SU-DHL-6 (cell line): ENCODE measurements around the gene ZNF516.
"Not testable (repeated sequence)": the region's sequence is repeated elsewhere in the genome, so short reads cannot be mapped to it uniquely, and the experiment has no call there.

Source experiments
- H2AFZ ChIP-seq: fragments of 200-600 bp; sonication (generic); 2 replicates; pipeline ENCODE4 v1.6.1; 2014; ENCODE audit warnings: low read depth, mild to moderate bottlenecking, moderate library complexity, mixed read lengths, antibody characterized with exemption, low read length; ENCODE audit not compliant: severe bottlenecking
- H3F3A ChIP-seq: fragments of 200-600 bp; shearing (Covaris generic); 2 replicates; pipeline ENCODE4 v1.6.0; 2016; ENCODE audit warnings: antibody characterized with exemption, mild to moderate bottlenecking; ENCODE audit not compliant: insufficient read depth
- H3K27ac ChIP-seq: fragments of 200-600 bp; sonication (generic); 2 replicates; pipeline ENCODE4 v1.5.1; 2016; ENCODE audit warnings: low read depth, mild to moderate bottlenecking, low read length, moderate library complexity, mixed read lengths
- H3K27me3 ChIP-seq: fragments of 200-600 bp; sonication (generic), shearing (Covaris generic); 2 replicates; pipeline ENCODE4 v1.6.0; 2014; ENCODE audit warnings: mild to moderate bottlenecking, low read length
- H3K36me3 ChIP-seq: fragments of 200-600 bp; sonication (generic); 2 replicates; pipeline ENCODE4 v1.6.1; 2014; ENCODE audit warnings: mild to moderate bottlenecking, low read length, mixed read lengths
- H3K4me2 ChIP-seq: fragments of 300-600, 200-600 bp; shearing (Covaris generic), sonication (generic); 2 replicates; pipeline ENCODE4 v1.6.0; 2014; ENCODE audit warnings: low read length, low read depth, mild to moderate bottlenecking; ENCODE audit not compliant: poor library complexity, severe bottlenecking
- H3K4me3 ChIP-seq: fragments of 200-600 bp; sonication (generic); 2 replicates; pipeline ENCODE4 v1.5.1; 2014; ENCODE audit warnings: antibody characterized with exemption, low read length, mild to moderate bottlenecking, mixed read lengths; ENCODE audit not compliant: insufficient read depth, poor library complexity, severe bottlenecking
- H3K79me2 ChIP-seq: fragments of 200-600 bp; sonication (generic); 2 replicates; pipeline ENCODE4 v1.6.1; 2014; ENCODE audit warnings: mild to moderate bottlenecking, low read length, moderate library complexity; ENCODE audit not compliant: insufficient read depth
- H3K9ac ChIP-seq: fragments of 200-600 bp; sonication (generic); 2 replicates; pipeline ENCODE4 v1.7.0; 2014; ENCODE audit warnings: mild to moderate bottlenecking, low read length
- H3K9me2 ChIP-seq: fragments of 200-600 bp; sonication (generic); replicated peaks from 2 replicates; pipeline ENCODE4 v1.6.1; 2014; ENCODE audit warnings: low read length; ENCODE audit not compliant: insufficient read depth
- H3K9me3 ChIP-seq: fragments of 200-600 bp; sonication (generic); 2 replicates; pipeline ENCODE4 v1.6.1; 2014; ENCODE audit warnings: low read length, mixed read lengths; ENCODE audit not compliant: insufficient read depth
- H4K20me1 ChIP-seq: fragments of 200-600 bp; sonication (generic); 2 replicates; pipeline ENCODE4 v1.6.1; 2014; ENCODE audit warnings: low read depth, mild to moderate bottlenecking, antibody characterized with exemption, low read length, moderate library complexity, mixed read lengths
- CTCF ChIP-seq: fragments of 200-600 bp; sonication (generic); IDR thresholded peaks from one replicate; pipeline ENCODE4 v1.5.1; 2017; ENCODE audit warnings: antibody characterized with exemption, mild to moderate bottlenecking, low read length, moderate library complexity; ENCODE audit not compliant: insufficient read depth, poor library complexity, severe bottlenecking
- EZH2phosphoT487 ChIP-seq: fragments of 200-600 bp; sonication (generic), shearing (Covaris generic); conservative IDR thresholded peaks from 2 replicates; pipeline ENCODE4 v1.6.1; 2018; ENCODE audit warnings: mild to moderate bottlenecking, antibody characterized with exemption, low read length, moderate library complexity, mixed read lengths

The ZNF516 gene

GRCh38 chr18:76495006-76495370 is at the start of gene ZNF516:
Gene ZNF516, minus strand, starts transcription at chr18:76495242. Its CDS starts 52,188 bp downstream, at chr18:76443054.
- H4K20me1 ChIP-seq, result peaks cover 7% of the 10 kb centered on the region
- H3K9me2 ChIP-seq, result no peaks in the 10 kb centered on the region
- peak within 1 kb of the TSS; percentile 72 for H3K4me3 ChIP-seq
- peaks cover 21% of the 10 kb centered on the region for H3K79me2 ChIP-seq
- peaks cover 56% of the 10 kb centered on the region for H3F3A ChIP-seq
- H3K9ac ChIP-seq, result peak within 1 kb of the TSS; percentile 74
- no peaks in the 10 kb centered on the region for H3K36me3 ChIP-seq
- TF ChIP-seq EZH2phosphoT487 (no peak), CTCF (no peak)
- no peaks in the 10 kb centered on the region for H3K27me3 ChIP-seq
- H3K4me2 ChIP-seq, result peak within 1 kb of the TSS; percentile 97
- peak within 1 kb of the TSS; percentile 35 for H2AFZ ChIP-seq
- H3K9me3 ChIP-seq, result no peaks in the 10 kb centered on the region
- H3K27ac ChIP-seq, result peak within 1 kb of the TSS; percentile 98

GRCh38 chr18:76538846-76539245 is 43.8 kb upstream of the ZNF516 start:
- Histone ChIP-seq H3K9me2 (no peaks in the 10 kb centered on the region), H3K36me3 (no peaks in the 10 kb centered on the region), H3K9ac (no peak overlapping the region), H3K9me3 (no peaks in the 10 kb centered on the region), H4K20me1 (no peaks in the 10 kb centered on the region), H3K27ac (no peak overlapping the region), H3F3A (no peaks in the 10 kb centered on the region), H3K4me2 (no peak overlapping the region), H2AFZ (no peak overlapping the region), H3K79me2 (no peaks in the 10 kb centered on the region), H3K4me3 (no peak overlapping the region), H3K27me3 (no peaks in the 10 kb centered on the region)
- no peak for TF ChIP-seq EZH2phosphoT487
- no peak for TF ChIP-seq CTCF

- Histone ChIP-seq H3K36me3 (no peaks in the 10 kb centered on the region), H3K27ac (no peak overlapping the region), H3F3A (no peaks in the 10 kb centered on the region), H3K9ac (no peak overlapping the region), H4K20me1 (no peaks in the 10 kb centered on the region), H2AFZ (no peak overlapping the region), H3K9me2 (no peaks in the 10 kb centered on the region), H3K27me3 (no peaks in the 10 kb centered on the region), H3K9me3 (no peaks in the 10 kb centered on the region), H3K79me2 (no peaks in the 10 kb centered on the region), H3K4me2 (no peak overlapping the region), H3K4me3 (no peak overlapping the region)
- TF ChIP-seq CTCF (no peak), EZH2phosphoT487 (no peak)
These were observed 42.6 kb upstream of the ZNF516 start for GRCh38 chr18:76537621-76538020.

- H3K4me2 ChIP-seq, H3K9me2 ChIP-seq, H3K4me3 ChIP-seq, H2AFZ ChIP-seq, H3K9ac ChIP-seq, H3K27ac ChIP-seq, H3K27me3 ChIP-seq, H3K9me3 ChIP-seq, H3K79me2 ChIP-seq, H3F3A ChIP-seq, H3K36me3 ChIP-seq, H4K20me1 ChIP-seq: not testable (repeated sequence)
These were observed 41.6 kb upstream of the ZNF516 start for GRCh38 chr18:76536593-76536992.
